Keratinocyte (primary cell): Measurements from ENCODE around the gene TNPO1.

Source experiments
- CTCF ChIP-seq, 3 experiments: IDR thresholded peaks in 1 of 3; conservative IDR thresholded peaks in 1 of 3; optimal IDR thresholded peaks in 1 of 3; 2 replicates in 2 of 3; 3 replicates in 1 of 3; pipeline versions ENCODE3 to v1.5.1; 2011; ENCODE audit warnings: low read length in 3 of 3, mild to moderate bottlenecking in 3 of 3, moderate library complexity in 2 of 3, control low read depth in 1 of 3, inconsistent platforms in 1 of 3; ENCODE audit not compliant: insufficient read depth in 2 of 3; ENCODE audit errors: extremely low read depth in 1 of 3
- EZH2 ChIP-seq: IDR thresholded peaks from one replicate; pipeline ENCODE4 v1.6.1; 2012; ENCODE audit warnings: inconsistent platforms, mild to moderate bottlenecking, low read length, moderate library complexity

DNA sequence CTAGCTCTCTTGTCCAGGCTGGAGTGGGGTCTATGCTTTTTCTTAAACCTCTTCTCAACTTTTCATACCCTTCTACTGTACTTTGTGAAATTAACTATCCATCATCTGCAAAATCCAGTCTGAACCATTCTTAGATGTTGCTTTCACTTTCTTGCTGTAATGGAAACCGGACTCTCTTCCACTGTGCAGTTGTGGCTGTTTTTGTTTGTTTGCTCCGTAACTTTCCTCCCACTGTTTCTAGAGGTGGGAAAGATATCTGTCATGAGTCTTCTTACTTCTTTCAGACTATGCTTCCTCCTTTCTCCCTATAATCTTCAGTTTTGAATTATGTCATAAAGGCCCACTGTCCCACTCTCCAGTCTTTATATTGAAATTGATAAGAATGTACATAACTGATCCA, 6.5 kb downstream of the TNPO1 start:
- TF ChIP-seq CTCF (optimal IDR thresholded peaks at IDR 0.05 in 1 of 3, IDR thresholded peaks at IDR 0.05 in 1 of 3, conservative IDR thresholded peaks at IDR 0.05 in 1 of 3; ENCODE audit: extremely low read depth in 1 of 3, insufficient read depth in 2 of 3, low read length in 3 of 3), result no peak
- TF ChIP-seq EZH2, result no peak
